NCI-H82 treated with DMSO at 0.1 percent for 48 hours (cell line): ENCODE measurements around the gene UNC13A.
"Not testable (repeated sequence)": the region's sequence is repeated elsewhere in the genome, so short reads cannot be mapped to it uniquely, and the experiment has no call there.

ENCODE experiments used
- DNase-seq: peaks from one replicate; lab custom pipeline; 2025; ENCODE audit not compliant: unreplicated experiment; lab: John Stamatoyannopoulos, UW

UNC13A gene

GRCh38 chr19:17572638-17573037 is 115.5 kb downstream of the UNC13A start:
- DNase-seq: no peak

DNA sequence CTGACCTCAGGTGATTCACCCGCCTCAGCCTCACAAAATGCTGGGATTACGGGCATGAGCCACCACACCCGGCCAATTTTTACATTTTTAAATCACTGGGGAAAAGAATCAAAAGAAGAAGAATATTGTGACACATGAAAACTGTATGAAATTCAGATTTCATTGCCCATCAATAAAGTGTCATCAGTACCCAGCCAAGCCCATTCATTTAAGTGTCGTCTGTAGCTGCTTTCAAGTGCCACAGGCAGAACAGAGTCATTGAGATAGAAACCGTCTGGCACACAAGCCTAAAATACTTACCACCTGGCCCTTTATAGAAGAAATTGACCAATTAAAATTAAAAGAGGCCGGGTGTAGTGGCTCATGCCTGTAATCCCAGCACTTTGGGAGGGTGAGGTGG is 117.4 kb downstream of the UNC13A start:
- DNase-seq: no peak

- DNase-seq: not testable (repeated sequence)
Measured at GRCh38 chr19:17570291-17570690, 117.9 kb downstream of the UNC13A start.

DNA sequence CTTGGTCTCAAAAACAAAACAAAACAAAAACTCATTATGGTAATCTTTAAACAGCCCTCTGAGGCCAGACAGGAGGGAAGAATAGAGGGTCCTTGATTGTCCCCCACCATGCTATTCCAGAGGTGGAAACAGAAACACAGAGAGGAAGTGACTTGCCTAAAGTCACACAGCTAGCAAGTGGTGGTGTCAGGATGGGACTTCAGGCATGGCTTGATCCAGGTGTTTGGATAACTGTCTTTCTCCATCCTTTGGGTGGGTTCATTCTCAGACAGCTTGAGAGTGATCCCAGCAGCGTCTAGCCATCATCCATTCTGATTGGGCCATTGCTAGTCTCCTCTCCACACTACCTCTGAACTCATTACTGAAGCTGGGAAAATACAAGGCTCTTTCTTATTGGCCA is 120.2 kb downstream of the UNC13A start:
- DNase-seq: no peak

DNA sequence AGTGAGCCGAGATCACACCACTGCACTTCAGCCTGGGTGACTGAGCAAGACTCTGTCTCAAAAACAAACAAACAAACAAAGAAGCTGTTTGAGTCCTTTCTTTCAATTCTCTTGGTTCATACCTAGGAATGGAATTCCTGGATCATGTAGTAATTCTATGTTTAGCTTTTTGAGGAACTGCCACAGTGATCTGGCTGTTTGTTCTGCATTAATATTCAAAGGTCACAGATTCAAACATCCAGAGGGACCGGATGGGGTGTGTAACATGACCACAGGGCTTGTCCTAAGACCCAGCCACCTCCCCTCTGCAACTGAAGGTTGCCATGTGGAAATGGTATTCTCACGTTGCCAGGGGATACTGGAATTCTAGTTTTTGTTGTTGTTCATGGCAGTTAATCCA is 122.5 kb downstream of the UNC13A start:
- DNase-seq: no peak

GRCh38 chr19:17564781-17565180 is 123.4 kb downstream of the UNC13A start:
- DNase-seq: no peak

DNA sequence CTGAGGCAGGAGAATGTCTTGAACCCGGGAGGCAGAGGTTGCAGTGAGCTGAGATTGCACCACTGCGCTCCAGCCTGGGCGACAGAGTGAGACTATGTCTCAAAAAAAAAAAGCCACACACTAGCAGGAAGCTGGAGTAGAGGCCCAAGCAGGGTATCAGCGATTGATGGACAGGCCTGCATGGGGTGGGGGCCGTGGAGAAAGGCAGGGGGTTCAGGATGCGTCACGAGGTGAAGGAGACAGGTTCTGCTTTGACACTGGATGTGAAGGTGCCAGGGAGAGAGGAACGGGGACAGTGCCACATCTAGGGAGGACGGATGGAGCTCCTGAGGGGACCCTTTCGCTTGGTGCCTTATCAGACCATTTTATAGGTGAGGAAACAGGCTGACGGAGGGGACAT is 125.6 kb downstream of the UNC13A start:
- no peak for DNase-seq

DNA sequence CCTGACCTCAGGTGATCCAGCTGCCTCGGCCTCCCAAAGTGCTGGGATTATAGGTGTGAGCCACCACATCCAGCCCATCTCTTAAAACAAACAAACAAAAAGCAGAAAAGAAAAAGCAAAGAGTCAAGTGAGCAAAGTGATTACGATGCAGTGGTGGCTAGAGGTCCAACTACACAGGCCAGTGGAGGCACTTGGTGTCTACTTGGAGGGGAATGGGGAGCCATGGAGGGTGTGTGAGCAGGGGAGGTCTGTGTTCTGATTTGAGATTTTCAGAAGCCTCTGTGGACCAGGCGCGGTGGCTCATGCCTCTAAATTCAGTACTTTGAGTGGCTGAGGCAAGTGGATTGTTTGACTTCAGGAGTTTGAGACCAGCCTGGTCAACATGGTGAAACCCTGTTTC is 126.1 kb downstream of the UNC13A start:
- no peak for DNase-seq

- DNase-seq: no peak
Measured at GRCh38 chr19:17560205-17560595, 128.0 kb downstream of the UNC13A start.

DNA sequence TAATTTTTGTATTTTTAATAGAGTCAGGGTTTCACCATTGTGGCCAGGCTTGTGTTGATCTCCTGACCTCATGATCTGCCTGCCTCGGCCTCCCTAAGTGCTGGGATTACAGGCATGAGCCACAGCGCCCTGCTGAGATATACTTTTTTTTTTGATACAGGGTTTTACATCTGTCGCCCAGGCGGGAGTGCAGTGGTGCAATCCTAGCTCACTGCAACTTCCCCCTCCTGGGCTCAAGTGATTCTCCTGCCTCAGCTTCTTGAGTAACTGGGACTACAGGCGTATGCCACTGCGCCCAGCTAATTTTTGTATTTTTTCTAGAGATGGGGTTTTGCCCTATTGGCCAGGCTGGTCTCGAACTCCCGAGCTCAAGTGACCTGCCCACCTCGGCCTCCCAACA is 130.7 kb downstream of the UNC13A start:
- DNase-seq: no peak

GRCh38 chr19:17556995-17557394 is 131.2 kb downstream of the UNC13A start:
- DNase-seq: no peak

- peak; percentile 27 for DNase-seq
Measured at GRCh38 chr19:17555929-17556813, 132.0 kb downstream of the UNC13A start.

- peak; percentile 99 for DNase-seq
Measured at GRCh38 chr19:17555480-17555928, 132.7 kb downstream of the UNC13A start, which contains the start of gene COLGALT1. TSS of gene COLGALT1 (plus strand) at chr19:17555649. CDS start at chr19:17555714, 65 bp downstream.

GRCh38 chr19:17554968-17555479 is 133.1 kb downstream of the UNC13A start:
- DNase-seq: no peak

GRCh38 chr19:17553256-17553655 is 134.9 kb downstream of the UNC13A start:
- DNase-seq: peak; percentile 40

DNA sequence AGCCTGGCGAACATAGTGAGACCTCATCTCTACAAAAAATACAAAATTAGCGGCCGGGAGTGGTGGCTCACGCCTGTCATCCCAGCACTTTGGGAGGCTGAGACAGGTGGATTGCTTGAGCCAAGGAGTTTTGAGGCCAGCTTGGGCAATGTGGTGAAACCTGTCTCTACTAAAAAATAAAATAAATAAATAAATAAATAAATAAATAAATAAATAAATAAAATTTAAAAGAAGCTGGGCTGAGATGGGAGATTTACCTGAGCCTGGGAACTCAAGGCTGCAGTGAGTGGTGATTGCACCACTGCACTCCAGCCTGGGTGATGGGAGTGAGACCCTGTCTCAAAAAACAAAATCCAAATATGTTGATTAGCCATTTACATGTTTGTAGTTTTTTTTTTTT is 135.4 kb downstream of the UNC13A start:
- DNase-seq: not testable (repeated sequence)
